Measurements from ENCODE around the gene CES2. TPM values are rescaled to one million over a fixed set of nuclear protein-coding genes. Genes with fewer than 3 reads are reported as not detected.

Gene CES2
- total and polyA plus RNA-seq, 9 of the 15 experiments (the other 6 are each of a cell fraction or from before 2014, with no cell fraction given), result 2.2 to 37.9 (median 24.4) TPM

DNA sequence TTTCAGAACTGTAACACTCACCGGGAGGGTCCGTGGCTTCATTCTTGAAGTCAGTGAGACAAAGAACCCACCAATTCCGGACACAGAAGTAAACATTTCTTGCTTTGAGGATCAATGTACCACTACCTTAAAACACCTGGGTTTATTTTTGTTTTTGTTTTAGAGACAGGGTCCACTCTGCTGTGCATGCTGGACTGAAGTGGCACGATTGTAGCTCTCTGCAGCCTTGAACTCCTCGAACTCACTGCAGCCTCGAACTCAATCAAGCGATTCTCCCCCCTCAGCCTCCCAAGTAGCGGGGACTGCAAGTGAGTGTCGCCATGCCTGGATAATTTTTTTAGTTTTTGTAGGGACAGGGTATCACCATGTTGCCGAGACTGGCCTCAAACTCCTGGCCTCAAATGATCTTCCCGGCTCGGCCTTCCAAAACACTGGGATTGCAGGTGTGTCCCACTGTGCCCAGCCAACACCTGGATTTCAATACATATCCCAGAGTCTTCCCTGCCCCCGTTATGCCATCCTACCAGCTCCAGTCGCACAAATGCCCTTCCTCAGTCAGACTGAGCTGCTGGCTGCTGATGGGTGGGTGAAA lies 40.1 kb downstream of the CES2 start:
- WGBS (ENCODE audit: insufficient coverage, low coverage, missing lambda C conversion rate), result 50% methylated on average over 14 of the region's 14 CpGs
- H4K20me1 ChIP-seq (replicated peaks; ENCODE audit: control insufficient read depth, insufficient read depth, low read length), result no peaks in the 10 kb centered on the region
- H3K9ac ChIP-seq (ENCODE audit: insufficient read depth in 1 of 2, low read depth in 2 of 2, low read length in 2 of 2), result no peak overlapping the region
- DNase-seq (ENCODE audit: extremely low read depth in 1 of 4, low spot score in 3 of 4) (no peak), FAIRE-seq (no peak), ATAC-seq (no peak)
- in situ Hi-C loops (cut with MboI), result no loop called here
- H3K27ac ChIP-seq (ENCODE audit: extremely low read depth, low read depth, low read length), result no peak overlapping the region
- H3K9me1 ChIP-seq (ENCODE audit: control insufficient read depth, insufficient read depth, low read length), result peaks cover 3% of the 10 kb centered on the region
- no peak overlapping the region for H3K4me3 ChIP-seq
- no peaks in the 10 kb centered on the region for H3K9me3 ChIP-seq (replicated peaks; ENCODE audit: control insufficient read depth, insufficient read depth, low read depth, low read length)
- no peaks in the 10 kb centered on the region for H3K36me3 ChIP-seq (ENCODE audit: control insufficient read depth, insufficient read depth, low read length)
- H3K79me2 ChIP-seq (ENCODE audit: control insufficient read depth, insufficient read depth, low read length), result no peaks in the 10 kb centered on the region
- no peak overlapping the region for H3K4me2 ChIP-seq (ENCODE audit: insufficient read depth, low read length)
- ChIA-PET CTCF (ENCODE audit: low intra/inter-chr PET ratio) (no interaction called here), POLR2A (interaction anchor here (0.6 to 1.6 kb wide), 3 partner anchors 9 to 693 kb away, joined by 3 to 4 read pairs (median 3); no protein-coding TSS in a partner anchor)
- BruUV-seq (replicated peaks), result TSS peak; percentile 84
- H2AFZ ChIP-seq (ENCODE audit: low read depth, low read length), result peak overlapping the region; percentile 58
- intact Hi-C loops (cut with micrococcal nuclease), result loop anchor here (5.0 to 10.0 kb wide), 2 partner anchors 182 to 269 kb away; partner anchors contain the start of genes FBXL8, FHOD1, SLC9A5 and TRADD
- H3K4me1 ChIP-seq (replicated peaks in 1 of 2; ENCODE audit: control insufficient read depth in 2 of 2, insufficient read depth in 2 of 2, low read length in 2 of 2), result peaks cover 6 to 26% of the 10 kb centered on the region in 2 experiments; a peak in 4 of 5 replicates
- H3K27me3 ChIP-seq (ENCODE audit: control insufficient read depth in 2 of 2, insufficient read depth in 2 of 2, low read length in 2 of 2), result 0 out of 5 replicates have a peak, but pooled peaks cover under 1 to 7% of the 10 kb centered on the region in 2 experiments
- TF ChIP-seq ZNF239 (CRISPR knock-in tag; IDR thresholded peaks at IDR 0.05) (no peak), HDGF (IDR thresholded peaks at IDR 0.05) (no peak), POLR2A (conservative IDR thresholded peaks at IDR 0.05) (0 out of 2 replicates have a peak, but pooled peaks have one; percentile 0), PHTF2 (CRISPR knock-in tag; IDR thresholded peaks at IDR 0.05) (no peak), ZNF668 (CRISPR knock-in tag; IDR thresholded peaks at IDR 0.05) (no peak)

DNA sequence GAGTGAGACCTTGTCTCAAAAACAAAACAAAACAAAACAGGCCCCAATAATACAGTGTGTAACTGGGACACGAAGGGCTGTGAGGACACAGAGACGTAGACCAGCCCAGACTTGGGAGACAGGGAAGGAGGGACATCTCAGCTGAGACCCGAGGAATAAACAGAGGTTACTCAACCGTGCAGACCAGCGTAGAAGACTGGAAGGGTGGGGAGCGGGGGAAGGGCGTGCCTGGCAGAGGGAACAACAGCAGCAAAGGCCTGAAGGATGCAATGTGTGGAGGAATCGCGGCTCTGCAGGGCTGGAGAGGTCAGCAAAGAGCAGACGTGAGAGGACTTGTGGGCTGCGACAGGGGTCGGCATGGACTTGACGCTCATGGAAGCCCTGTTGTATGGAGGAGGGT lies 41.4 kb downstream of the CES2 start:
- ATAC-seq (no peak; the same call in 2 of the 3 replicates), FAIRE-seq (no peak), DNase-seq (ENCODE audit: extremely low read depth in 1 of 4, low spot score in 3 of 4) (peak in 1 of 4 experiments; percentile 4)
- H3K79me2 ChIP-seq (ENCODE audit: control insufficient read depth, insufficient read depth, low read length), result no peaks in the 10 kb centered on the region
- no peaks in the 10 kb centered on the region for H3K9me3 ChIP-seq (replicated peaks; ENCODE audit: control insufficient read depth, insufficient read depth, low read depth, low read length)
- ChIA-PET POLR2A (interaction anchor here (0.9 kb wide), 1 partner anchor 51 kb away, joined by 3 read pairs; no protein-coding TSS in a partner anchor), CTCF (ENCODE audit: low intra/inter-chr PET ratio) (interaction anchor here (0.7 to 2.5 kb wide), 5 partner anchors 17 to 207 kb away, joined by 3 to 21 read pairs (median 7); partner anchors contain the start of gene MATCAP1)
- H3K4me2 ChIP-seq (ENCODE audit: insufficient read depth, low read length), result no peak overlapping the region
- TF ChIP-seq, protein P1, sequence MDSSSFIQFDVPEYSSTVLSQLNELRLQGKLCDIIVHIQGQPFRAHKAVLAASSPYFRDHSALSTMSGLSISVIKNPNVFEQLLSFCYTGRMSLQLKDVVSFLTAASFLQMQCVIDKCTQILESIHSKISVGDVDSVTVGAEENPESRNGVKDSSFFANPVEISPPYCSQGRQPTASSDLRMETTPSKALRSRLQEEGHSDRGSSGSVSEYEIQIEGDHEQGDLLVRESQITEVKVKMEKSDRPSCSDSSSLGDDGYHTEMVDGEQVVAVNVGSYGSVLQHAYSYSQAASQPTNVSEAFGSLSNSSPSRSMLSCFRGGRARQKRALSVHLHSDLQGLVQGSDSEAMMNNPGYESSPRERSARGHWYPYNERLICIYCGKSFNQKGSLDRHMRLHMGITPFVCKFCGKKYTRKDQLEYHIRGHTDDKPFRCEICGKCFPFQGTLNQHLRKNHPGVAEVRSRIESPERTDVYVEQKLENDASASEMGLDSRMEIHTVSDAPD (CRISPR knock-in tag; IDR thresholded peaks at IDR 0.05), result no peak
- 0 out of 4 replicates have a peak overlapping the region, but pooled peaks of 1 of the 2 experiments have one; percentile 49 for H3K9ac ChIP-seq (ENCODE audit: insufficient read depth in 1 of 2, low read depth in 2 of 2, low read length in 2 of 2)
- WGBS (ENCODE audit: insufficient coverage, low coverage, missing lambda C conversion rate), result 16% methylated on average over 10 of the region's 13 CpGs
- H2AFZ ChIP-seq (ENCODE audit: low read depth, low read length), result peak overlapping the region; percentile 69
- H3K9me1 ChIP-seq (ENCODE audit: control insufficient read depth, insufficient read depth, low read length), result no peaks in the 10 kb centered on the region
- no peaks in the 10 kb centered on the region for H3K27me3 ChIP-seq (ENCODE audit: control insufficient read depth in 2 of 2, insufficient read depth in 2 of 2, low read length in 2 of 2)
- no peaks in the 10 kb centered on the region for H3K36me3 ChIP-seq (ENCODE audit: control insufficient read depth, insufficient read depth, low read length)
- intact Hi-C loops (cut with micrococcal nuclease) (loop anchor here (1.0 to 10.0 kb wide), 6 partner anchors 22 to 268 kb away; partner anchors contain the start of genes FBXL8, FHOD1, SLC9A5 and TRADD), in situ Hi-C loops (cut with MboI) (no loop called here)
- no peak overlapping the region for H3K4me3 ChIP-seq
- H3K4me1 ChIP-seq (replicated peaks in 1 of 2; ENCODE audit: control insufficient read depth in 2 of 2, insufficient read depth in 2 of 2, low read length in 2 of 2), result peaks cover 3 to 26% of the 10 kb centered on the region in 2 experiments; a peak in 4 of 5 replicates
- no peak overlapping the region for H3K27ac ChIP-seq (ENCODE audit: extremely low read depth, low read depth, low read length)
- BruUV-seq (replicated peaks), result no TSS peak
- no peaks in the 10 kb centered on the region for H4K20me1 ChIP-seq (replicated peaks; ENCODE audit: control insufficient read depth, insufficient read depth, low read length)
